Kidney (tissue), 14 donors: ENCODE data around the gene KMT2D. TPM values are rescaled to one million over a fixed set of nuclear protein-coding genes. Genes with fewer than 3 reads are reported as not detected.

ENCODE experiments used
- DNase-seq, 5 donors: peaks; one replicate each; pipeline ENCODE4 v3.0.0-alpha.2; 2013 to 2020
- FAIRE-seq: peaks from 2 replicates; lab custom pipeline; 2012; peaks lifted over from hg19 to GRCh38; lab: Jason Lieb, UNC
- H3K27ac ChIP-seq, 2 donors: one replicate each; pipeline ENCODE4 v1.7.0; 2013; ENCODE audit warnings: low read depth in 2 of 2, low read length in 2 of 2, inconsistent platforms in 1 of 2
- H3K27me3 ChIP-seq: one replicate; pipeline ENCODE4 v1.7.1; 2013; ENCODE audit warnings: low read length, inconsistent platforms; ENCODE audit not compliant: control insufficient read depth, insufficient read depth
- H3K36me3 ChIP-seq, 3 donors: one replicate each; pipeline versions ENCODE4 v1.7.0 to v1.7.1; 2013; ENCODE audit warnings: low read length in 3 of 3, control low read depth in 1 of 3, inconsistent platforms in 1 of 3; ENCODE audit not compliant: insufficient read depth in 3 of 3, control insufficient read depth in 2 of 3
- H3K4me1 ChIP-seq, 3 donors: one replicate each; pipeline versions ENCODE4 v1.7.0 to v1.7.1; 2013; ENCODE audit warnings: low read length in 3 of 3, inconsistent platforms in 1 of 3, low read depth in 1 of 3; ENCODE audit not compliant: control insufficient read depth in 2 of 3, insufficient read depth in 2 of 3
- H3K4me3 ChIP-seq, 3 donors: one replicate each; pipeline versions ENCODE4 v1.7.0 to v1.8.1; 2013; ENCODE audit warnings: low read length in 3 of 3, control low read depth in 1 of 3, inconsistent platforms in 1 of 3
- H3K9ac ChIP-seq, 3 donors: one replicate each; pipeline versions ENCODE4 v1.7.0 to v1.7.1; 2013; ENCODE audit warnings: low read length in 3 of 3, control low read depth in 1 of 3, inconsistent platforms in 1 of 3
- H3K9me3 ChIP-seq, 3 donors: one replicate each; pipeline versions ENCODE4 v1.7.0 to v1.7.1; 2013; ENCODE audit warnings: low read length in 3 of 3, control low read depth in 1 of 3, inconsistent platforms in 1 of 3; ENCODE audit not compliant: control insufficient read depth in 2 of 3, insufficient read depth in 1 of 3
- CTCF ChIP-seq: IDR thresholded peaks from 3 replicates; pipeline ENCODE4 v1.5.1; 2012; ENCODE audit warnings: mild to moderate bottlenecking, moderate library complexity, borderline replicate concordance; ENCODE audit not compliant: insufficient read depth; ENCODE audit errors: extremely low read depth
- intact Hi-C: fragments of 100-400 bp; cut with DNase I; formaldehyde crosslinking; loops from one replicate; pipeline ENCODE4 v1.11.1; 2022
- polyA plus RNA-seq: library from polyadenylated mRNA; stranded (reverse); fragments of 350-450 nt; fragmentation: Illumina TruSeq; extraction: RNeasy Lipid Tissue Mini Kit (QIAGEN cat#74804); gene quantifications from one replicate; pipeline ENCODE4 v1.2.3, GENCODE V29; 2014; ENCODE audit warnings: low read depth, low replicate concordance; ENCODE audit not compliant: insufficient read depth
- total RNA-seq: library from RNA; stranded (reverse); fragmentation: NEBNext Ultra II Directional; extraction: Animal tissue kit (Norgen Biotek cat#: 25700); gene quantifications from one replicate; pipeline ENCODE4 v1.2.1, GENCODE V29; 2021
- donor health status: control.
- donor health status: control.
- donor health status: control.
- donor health status: control.
- donor health status: control.
- donor health status: DM: yes; HTN: yes; CAD: no.
- donor health status: Normal renal cell carcinoma (clear cell type).

Gene KMT2D
- total and polyA plus RNA-seq, 2 donors from 2014 or later, result 5.0 to 89.9 TPM

GRCh38 chr12:49061157-49061650 lies 610 bp upstream of the KMT2D start:
- H3K9me3 ChIP-seq, result no peaks in the 10 kb centered on the region
- DNase-seq, result peak in 1 of 5 donors; percentile 15
- H3K4me1 ChIP-seq, result peaks cover 3 to 33% (median 26%) of the 10 kb centered on the region in 3 donors
- no peak for TF ChIP-seq CTCF
- peak overlapping the region in 1 of 2 donors; percentile 96 for H3K27ac ChIP-seq
- no peaks in the 10 kb centered on the region for H3K36me3 ChIP-seq
- H3K4me3 ChIP-seq, result peak overlapping the region; percentile 64 to 96 (median 88)
- peak overlapping the region; percentile 37 to 85 (median 41) for H3K9ac ChIP-seq
- FAIRE-seq, result no peak
- no peaks in the 10 kb centered on the region for H3K27me3 ChIP-seq
- intact Hi-C loops, result loop anchor here (10.0 kb wide), 1 partner anchor 64 kb away; no protein-coding TSS in a partner anchor

- no peak for TF ChIP-seq CTCF
- H3K9me3 ChIP-seq, result no peaks in the 10 kb centered on the region
- peaks cover 3 to 40% (median 28%) of the 10 kb centered on the region in 3 donors for H3K4me1 ChIP-seq
- no peaks in the 10 kb centered on the region for H3K27me3 ChIP-seq
- H3K27ac ChIP-seq, result peak overlapping the region; percentile 96 to 98
- H3K36me3 ChIP-seq, result peaks cover 0 to 5% (median 0%) of the 10 kb centered on the region in 3 donors
- H3K9ac ChIP-seq, result peak overlapping the region; percentile 24 to 85 (median 74)
- DNase-seq, result peak in 4 of 5 donors; percentile 37 to 70 (median 56)
- FAIRE-seq, result no peak
- peak overlapping the region; percentile 68 to 96 (median 88) for H3K4me3 ChIP-seq
- intact Hi-C loops, result loop anchor here (10.0 kb wide), 1 partner anchor 65 kb away; no protein-coding TSS in a partner anchor
These were observed 1.1 kb downstream of the KMT2D start for GRCh38 chr12:49059299-49060171.

- no peak for DNase-seq
- no peak for FAIRE-seq
- peaks cover 3 to 40% (median 28%) of the 10 kb centered on the region in 3 donors for H3K4me1 ChIP-seq
These were observed 1.6 kb downstream of the KMT2D start for GRCh38 chr12:49059045-49059298.

More at GRCh38 chr12:49059045-49059298, 1.6 kb downstream of the KMT2D start:
- Histone ChIP-seq H3K27ac (peak overlapping the region in 1 of 2 donors; percentile 1), H3K4me3 (peak overlapping the region; percentile 68 to 96 (median 70)), H3K36me3 (peaks cover 0 to 9% (median 3%) of the 10 kb centered on the region in 3 donors), H3K9me3 (no peaks in the 10 kb centered on the region), H3K27me3 (no peaks in the 10 kb centered on the region), H3K9ac (peak overlapping the region; percentile 24 to 85 (median 74))
- intact Hi-C loops, result no loop called here
- TF ChIP-seq CTCF, result no peak
